Cardiac muscle cell (in vitro differentiated cells and primary cell): ENCODE measurements around the gene NRIP3. TPM values are rescaled to one million over a fixed set of nuclear protein-coding genes. Genes with fewer than 3 reads are reported as not detected.

ENCODE experiments used
- DNase-seq, 2 donors: peaks; one replicate each; pipeline versions ENCODE4 v3.0.0 to v3.0.0-alpha.2; 2010 to 2017; ENCODE audit warnings: low read depth in 1 of 2, low spot score in 1 of 2
- H3K27ac ChIP-seq: fragments of 200-600 bp; sonication (generic); 2 replicates; pipeline ENCODE4 v1.5.1; 2016
- H3K27me3 ChIP-seq: fragments of 200-600 bp; sonication (generic); 2 replicates; pipeline ENCODE4 v1.6.0; 2016; ENCODE audit warnings: control low read depth
- H3K36me3 ChIP-seq: fragments of 200-600 bp; sonication (generic); 2 replicates; pipeline ENCODE4 v1.5.1; 2016; ENCODE audit warnings: control low read depth
- H3K4me1 ChIP-seq: fragments of 200-600 bp; sonication (generic); 2 replicates; pipeline ENCODE4 v1.8.1; 2017; ENCODE audit warnings: low read depth, mild to moderate bottlenecking, mixed run types
- H3K4me3 ChIP-seq: fragments of 200-600 bp; sonication (generic); 2 replicates; pipeline ENCODE4 v1.5.1; 2016; ENCODE audit warnings: mild to moderate bottlenecking
- H3K9me3 ChIP-seq: fragments of 200-600 bp; sonication (generic); 2 replicates; pipeline ENCODE4 v1.5.1; 2017; ENCODE audit warnings: low read depth, mild to moderate bottlenecking, control low read depth
- polyA plus RNA-seq: library from polyadenylated mRNA; unstranded; fragments of >200 nt; fragmentation: Nextera tagmentation; extraction: Ambion mirVana; gene quantifications from 2 replicates; pipeline ENCODE4 v1.2.1, GENCODE V29; 2016
- total RNA-seq: library from RNA; depleted of rRNA; stranded (reverse); fragments of >200 nt; gene quantifications from 2 replicates; pipeline ENCODE4 v1.2.3, GENCODE V29; 2016
- TF ChIP-seq, protein P1 (sequence below): IDR thresholded peaks from 2 replicates; pipeline ENCODE4 v1.5.1; 2012; ENCODE audit warnings: low read depth, mild to moderate bottlenecking, low read length

Gene NRIP3
- total and polyA plus RNA-seq, 2 experiments from 2014 or later = 0.04 to 2.5 TPM

DNA sequence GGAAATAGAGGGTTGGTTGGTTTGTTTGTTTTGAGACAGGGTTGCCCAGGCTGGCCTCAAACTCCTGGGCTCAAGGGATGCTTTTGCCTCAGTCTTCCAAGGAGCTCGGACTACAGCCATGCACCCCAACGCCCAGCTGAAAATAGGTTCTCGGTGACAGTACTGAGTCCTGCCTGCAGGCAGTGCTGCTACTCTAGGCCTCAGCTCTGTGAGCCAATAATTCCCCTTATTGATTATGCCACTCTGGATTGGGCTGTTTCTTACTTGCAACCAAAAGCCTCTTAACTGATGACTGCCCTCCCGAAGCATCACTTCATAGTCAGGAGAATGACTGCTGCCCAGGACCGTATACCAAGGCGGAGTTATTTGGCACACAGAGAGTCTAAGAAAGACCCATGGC is 69.9 kb downstream of the NRIP3 start:
- Histone ChIP-seq H3K9me3 (no peaks in the 10 kb centered on the region), H3K4me1 (peaks cover 4% of the 10 kb centered on the region), H3K27me3 (no peaks in the 10 kb centered on the region), H3K36me3 (no peaks in the 10 kb centered on the region), H3K27ac (no peak overlapping the region), H3K4me3 (no peak overlapping the region)
- DNase-seq = no peak
- TF ChIP-seq, protein P1, sequence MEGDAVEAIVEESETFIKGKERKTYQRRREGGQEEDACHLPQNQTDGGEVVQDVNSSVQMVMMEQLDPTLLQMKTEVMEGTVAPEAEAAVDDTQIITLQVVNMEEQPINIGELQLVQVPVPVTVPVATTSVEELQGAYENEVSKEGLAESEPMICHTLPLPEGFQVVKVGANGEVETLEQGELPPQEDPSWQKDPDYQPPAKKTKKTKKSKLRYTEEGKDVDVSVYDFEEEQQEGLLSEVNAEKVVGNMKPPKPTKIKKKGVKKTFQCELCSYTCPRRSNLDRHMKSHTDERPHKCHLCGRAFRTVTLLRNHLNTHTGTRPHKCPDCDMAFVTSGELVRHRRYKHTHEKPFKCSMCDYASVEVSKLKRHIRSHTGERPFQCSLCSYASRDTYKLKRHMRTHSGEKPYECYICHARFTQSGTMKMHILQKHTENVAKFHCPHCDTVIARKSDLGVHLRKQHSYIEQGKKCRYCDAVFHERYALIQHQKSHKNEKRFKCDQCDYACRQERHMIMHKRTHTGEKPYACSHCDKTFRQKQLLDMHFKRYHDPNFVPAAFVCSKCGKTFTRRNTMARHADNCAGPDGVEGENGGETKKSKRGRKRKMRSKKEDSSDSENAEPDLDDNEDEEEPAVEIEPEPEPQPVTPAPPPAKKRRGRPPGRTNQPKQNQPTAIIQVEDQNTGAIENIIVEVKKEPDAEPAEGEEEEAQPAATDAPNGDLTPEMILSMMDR = no peak

DNA sequence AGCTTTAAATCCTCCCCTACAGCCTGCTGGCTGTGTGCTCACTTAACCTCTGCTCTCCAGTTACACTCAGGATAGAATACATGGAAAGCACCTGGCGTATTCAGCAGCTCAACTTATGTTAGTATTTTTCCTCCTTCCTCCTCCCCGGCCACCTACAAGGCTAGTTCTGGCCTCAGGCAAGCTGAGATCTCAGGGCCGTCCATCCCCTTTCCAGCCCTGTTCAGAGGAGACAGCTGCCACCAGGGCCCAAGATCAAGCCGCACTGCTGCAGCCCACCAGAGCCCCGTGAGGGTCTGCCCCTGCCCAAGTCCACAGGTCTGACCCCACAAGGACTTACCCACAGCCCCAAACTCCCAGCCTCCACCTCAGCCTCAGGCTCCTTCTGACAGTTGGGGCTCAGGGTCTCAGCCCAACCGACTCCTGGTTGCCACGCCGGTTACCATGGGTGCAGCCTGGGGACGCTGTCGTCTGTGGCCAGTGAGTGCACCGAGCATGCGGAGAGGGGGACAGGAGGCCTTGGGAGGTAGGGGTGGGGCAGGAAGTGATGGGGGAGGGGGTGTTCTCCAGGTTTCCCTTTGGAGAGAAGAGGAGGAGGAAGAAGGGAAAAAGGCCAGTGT is 71.1 kb downstream of the NRIP3 start, which contains the start of gene C11orf16:
Gene C11orf16, minus strand, starts transcription at position 384 of the 617 bp plus-strand sequence. CDS start 639 bp downstream, outside the sequence.
- Histone ChIP-seq H3K4me3 (no peak within 1 kb of the TSS), H3K4me1 (peaks cover 4% of the 10 kb centered on the region), H3K27ac (no peak within 1 kb of the TSS), H3K27me3 (no peaks in the 10 kb centered on the region), H3K9me3 (no peaks in the 10 kb centered on the region), H3K36me3 (no peaks in the 10 kb centered on the region)
- DNase-seq = no peak
- TF ChIP-seq, protein P1 = no peak

Other genes starting within 250 kb of the NRIP3 start
- gene AKIP1, start 92.8 kb downstream of the NRIP3 start, total RNA-seq = 26.2 and 33.7 TPM in 2 replicates
- gene AKIP1, start 92.8 kb downstream of the NRIP3 start, polyA plus RNA-seq = 51.1 and 55.2 TPM in 2 replicates
- not detected in 2 replicates for gene C11orf16, start 71.1 kb downstream of the NRIP3 start, total RNA-seq
- not detected in 2 replicates for gene C11orf16, start 71.1 kb downstream of the NRIP3 start, polyA plus RNA-seq
- gene ASCL3, start 61.0 kb downstream of the NRIP3 start, total RNA-seq = not detected in 2 replicates
- not detected in 2 replicates for gene ASCL3, start 61.0 kb downstream of the NRIP3 start, polyA plus RNA-seq
- 15.4 and 20.9 TPM in 2 replicates for gene TMEM9B, start 39.6 kb downstream of the NRIP3 start, total RNA-seq
- 36.2 and 39.4 TPM in 2 replicates for gene TMEM9B, start 39.6 kb downstream of the NRIP3 start, polyA plus RNA-seq
- 0.18 and 0.21 TPM in 2 replicates for gene SCUBE2, start 87.6 kb upstream of the NRIP3 start, total RNA-seq
- 1.4 TPM in 1 of 2 replicates, not detected in the other for gene SCUBE2, start 87.6 kb upstream of the NRIP3 start, polyA plus RNA-seq